Measurements from ENCODE around the gene SLC24A3. TPM values are rescaled to one million over a fixed set of nuclear protein-coding genes. Genes with fewer than 3 reads are reported as not detected.

SLC24A3 gene
- total and polyA plus RNA-seq, 2 of the 13 experiments (the other 11 are each of a cell fraction or from before 2014, with no cell fraction given), result not detected

DNA sequence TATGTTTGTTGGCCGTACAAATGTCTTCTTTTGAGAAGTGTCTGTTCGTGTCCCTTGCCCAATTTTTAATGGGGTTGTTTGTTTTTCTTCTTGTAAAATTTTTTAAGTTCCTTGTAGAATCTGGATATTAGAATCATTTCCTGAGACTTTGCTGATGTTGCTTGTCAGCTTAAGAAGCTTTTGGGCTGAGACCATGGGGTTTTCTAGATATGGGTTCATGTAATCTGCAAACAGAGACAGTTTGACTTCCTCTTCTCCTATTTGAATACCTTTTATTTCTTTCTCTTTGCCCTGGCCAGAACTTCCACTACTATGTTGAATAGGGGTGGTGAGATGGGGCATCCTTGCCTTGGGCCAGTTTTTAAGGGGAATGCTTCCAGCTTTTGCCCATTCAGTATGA is 82.6 kb downstream of the SLC24A3 start:
- POLR2A ChIA-PET, result no interaction called here
- FAIRE-seq, result no peak
- no TSS peak for BruUV-seq (replicated peaks)

DNA sequence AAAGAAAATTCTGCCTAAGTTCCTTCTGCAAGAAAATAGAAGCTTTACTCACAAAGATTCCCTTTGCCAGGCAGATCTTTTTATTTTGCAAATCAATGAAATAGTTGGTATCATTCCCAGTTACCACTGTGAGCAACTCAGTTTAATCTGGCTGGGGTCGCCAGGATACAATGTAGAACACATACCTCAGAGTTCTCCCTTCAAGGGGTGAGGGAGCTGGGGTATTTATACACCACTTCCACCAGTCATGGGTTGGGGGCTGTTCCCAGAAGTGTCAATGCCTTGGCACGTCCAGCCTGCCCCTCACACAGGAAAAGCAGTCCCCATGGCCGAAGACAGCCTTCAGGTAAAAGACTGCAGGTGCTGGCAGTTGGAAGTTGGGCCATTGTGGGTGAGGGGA is 86.2 kb downstream of the SLC24A3 start:
- CTCF ChIA-PET (ENCODE audit: low intra/inter-chr PET ratio, low total read pairs), result no interaction called here
- H3K27ac ChIP-seq (ENCODE audit: extremely low read length, insufficient read depth, low read length), result no peak overlapping the region
- BruUV-seq (replicated peaks), result no TSS peak

More for the DNA sequence above, 82.6 kb downstream of the SLC24A3 start:
- H3K27ac ChIP-seq (ENCODE audit: extremely low read length, insufficient read depth, low read length), result no peak overlapping the region
- CTCF ChIA-PET (ENCODE audit: low intra/inter-chr PET ratio, low total read pairs), result no interaction called here
- peaks cover 23% of the 10 kb centered on the region; the same call in 1 of the 2 replicates for H3K9me3 ChIP-seq (ENCODE audit: low read length)
- H3K9ac ChIP-seq (ENCODE audit: insufficient read depth, low read depth, low read length), result no peak overlapping the region
- no peak for ATAC-seq
- no peak for TF ChIP-seq ZNF124 (CRISPR knock-in tag; IDR thresholded peaks at IDR 0.05)
- H3K4me2 ChIP-seq (ENCODE audit: low read depth, low read length), result no peak overlapping the region
- no peaks in the 10 kb centered on the region for H3K4me1 ChIP-seq (ENCODE audit: insufficient read depth, low read length)
- H3K79me2 ChIP-seq (ENCODE audit: insufficient read depth, low read length), result no peaks in the 10 kb centered on the region
- WGBS (ENCODE audit: low lambda C conversion rate), result 14% methylated on average over 2 of the region's 2 CpGs
- no peaks in the 10 kb centered on the region for H3K36me3 ChIP-seq (replicated peaks in 1 of 2; ENCODE audit: control insufficient read depth in 1 of 2, insufficient read depth in 2 of 2, low read length in 2 of 2)
- no peaks in the 10 kb centered on the region for H4K20me1 ChIP-seq (ENCODE audit: insufficient read depth, low read length)
- intact Hi-C loops (cut with micrococcal nuclease; ENCODE audit: unreplicated experiment) (no loop called here), in situ Hi-C loops (cut with HindIII; ENCODE audit: extremely low pct_ligation_motif_present, low pct_unique_long_range_greater_than_20kb) (no loop called here)
- H3K27me3 ChIP-seq (ENCODE audit: control insufficient read depth in 1 of 2, insufficient read depth in 2 of 2, low read length in 2 of 2), result no peaks in the 10 kb centered on the region
- no peak overlapping the region for H3K4me3 ChIP-seq (replicated peaks in 1 of 3; ENCODE audit: insufficient read depth in 1 of 3, low read depth in 2 of 3, low read length in 3 of 3)
- no peak for DNase-seq (ENCODE audit: low spot score)
- no peak overlapping the region for H2AFZ ChIP-seq (ENCODE audit: low read length)

More for the DNA sequence above, 86.2 kb downstream of the SLC24A3 start:
- 7% methylated on average over 3 of the region's 3 CpGs for WGBS (ENCODE audit: low lambda C conversion rate)
- H3K9ac ChIP-seq (ENCODE audit: insufficient read depth, low read depth, low read length), result no peak overlapping the region
- POLR2A ChIA-PET, result no interaction called here
- intact Hi-C loops (cut with micrococcal nuclease; ENCODE audit: unreplicated experiment) (no loop called here), in situ Hi-C loops (cut with HindIII; ENCODE audit: extremely low pct_ligation_motif_present, low pct_unique_long_range_greater_than_20kb) (no loop called here)
- peaks cover 32% of the 10 kb centered on the region; the same call in 1 of the 2 replicates for H3K9me3 ChIP-seq (ENCODE audit: low read length)
- no peak for DNase-seq (ENCODE audit: low spot score)
- H3K4me2 ChIP-seq (ENCODE audit: low read depth, low read length), result no peak overlapping the region
- H4K20me1 ChIP-seq (ENCODE audit: insufficient read depth, low read length), result no peaks in the 10 kb centered on the region
- FAIRE-seq, result no peak
- H3K4me1 ChIP-seq (ENCODE audit: insufficient read depth, low read length), result no peaks in the 10 kb centered on the region
- H3K27me3 ChIP-seq (ENCODE audit: control insufficient read depth in 1 of 2, insufficient read depth in 2 of 2, low read length in 2 of 2), result no peaks in the 10 kb centered on the region
- TF ChIP-seq ZNF10 (CRISPR knock-in tag; IDR thresholded peaks at IDR 0.05; ENCODE audit: borderline replicate concordance, low read depth) (no peak), CCAR2 (optimal IDR thresholded peaks at IDR 0.05; ENCODE audit: low read depth, low read length) (no peak), PITX1 (CRISPR knock-in tag; IDR thresholded peaks at IDR 0.05) (no peak)
- TF ChIP-seq, protein P1, sequence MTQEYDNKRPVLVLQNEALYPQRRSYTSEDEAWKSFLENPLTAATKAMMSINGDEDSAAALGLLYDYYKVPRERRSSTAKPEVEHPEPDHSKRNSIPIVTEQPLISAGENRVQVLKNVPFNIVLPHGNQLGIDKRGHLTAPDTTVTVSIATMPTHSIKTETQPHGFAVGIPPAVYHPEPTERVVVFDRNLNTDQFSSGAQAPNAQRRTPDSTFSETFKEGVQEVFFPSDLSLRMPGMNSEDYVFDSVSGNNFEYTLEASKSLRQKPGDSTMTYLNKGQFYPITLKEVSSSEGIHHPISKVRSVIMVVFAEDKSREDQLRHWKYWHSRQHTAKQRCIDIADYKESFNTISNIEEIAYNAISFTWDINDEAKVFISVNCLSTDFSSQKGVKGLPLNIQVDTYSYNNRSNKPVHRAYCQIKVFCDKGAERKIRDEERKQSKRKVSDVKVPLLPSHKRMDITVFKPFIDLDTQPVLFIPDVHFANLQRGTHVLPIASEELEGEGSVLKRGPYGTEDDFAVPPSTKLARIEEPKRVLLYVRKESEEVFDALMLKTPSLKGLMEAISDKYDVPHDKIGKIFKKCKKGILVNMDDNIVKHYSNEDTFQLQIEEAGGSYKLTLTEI (CRISPR knock-in tag; conservative IDR thresholded peaks at IDR 0.05), result no peak
- H2AFZ ChIP-seq (ENCODE audit: low read length), result no peak overlapping the region
- no peak for ATAC-seq
- H3K4me3 ChIP-seq (replicated peaks in 1 of 3; ENCODE audit: insufficient read depth in 1 of 3, low read depth in 2 of 3, low read length in 3 of 3), result no peak overlapping the region
- H3K79me2 ChIP-seq (ENCODE audit: insufficient read depth, low read length), result no peaks in the 10 kb centered on the region
- no peaks in the 10 kb centered on the region for H3K36me3 ChIP-seq (replicated peaks in 1 of 2; ENCODE audit: control insufficient read depth in 1 of 2, insufficient read depth in 2 of 2, low read length in 2 of 2)
